ENCODE results near the gene NPC1. TPM values are rescaled to one million over a fixed set of nuclear protein-coding genes. Genes with fewer than 3 reads are reported as not detected.

Gene NPC1
- total RNA-seq, 2 donors from 2014 or later: 29.9 to 32.3 TPM

DNA sequence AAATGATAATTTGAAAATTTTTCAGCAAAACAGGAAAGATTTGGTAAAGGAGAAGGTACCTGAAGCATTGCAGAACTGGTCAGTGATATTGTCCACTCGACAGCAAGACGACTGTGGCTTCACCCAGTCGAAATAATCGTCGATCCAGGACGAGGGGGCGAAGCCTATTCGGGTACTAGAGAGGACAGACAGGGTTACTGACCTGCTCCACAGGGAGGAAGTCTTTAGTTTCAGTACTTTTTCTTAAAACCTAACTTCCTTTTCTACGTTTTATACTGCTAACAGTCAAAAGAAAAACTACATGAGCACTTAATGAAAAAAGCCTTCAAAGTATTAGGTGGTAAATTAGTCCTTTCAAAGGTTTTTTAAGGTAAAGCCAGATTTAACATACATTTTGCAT is 47.0 kb downstream of the NPC1 start:
- no peak for DNase-seq
- Histone ChIP-seq H3K36me3 (peaks cover 31% of the 10 kb centered on the region), H3K4me3 (no peak overlapping the region), H3K27ac (no peak overlapping the region), H3K9me3 (no peaks in the 10 kb centered on the region), H3K27me3 (no peaks in the 10 kb centered on the region), H3K4me1 (no peaks in the 10 kb centered on the region), H3K9ac (ENCODE audit: low read depth in 2 of 2, low read length in 2 of 2) (no peak overlapping the region)
- TF ChIP-seq, protein P1, sequence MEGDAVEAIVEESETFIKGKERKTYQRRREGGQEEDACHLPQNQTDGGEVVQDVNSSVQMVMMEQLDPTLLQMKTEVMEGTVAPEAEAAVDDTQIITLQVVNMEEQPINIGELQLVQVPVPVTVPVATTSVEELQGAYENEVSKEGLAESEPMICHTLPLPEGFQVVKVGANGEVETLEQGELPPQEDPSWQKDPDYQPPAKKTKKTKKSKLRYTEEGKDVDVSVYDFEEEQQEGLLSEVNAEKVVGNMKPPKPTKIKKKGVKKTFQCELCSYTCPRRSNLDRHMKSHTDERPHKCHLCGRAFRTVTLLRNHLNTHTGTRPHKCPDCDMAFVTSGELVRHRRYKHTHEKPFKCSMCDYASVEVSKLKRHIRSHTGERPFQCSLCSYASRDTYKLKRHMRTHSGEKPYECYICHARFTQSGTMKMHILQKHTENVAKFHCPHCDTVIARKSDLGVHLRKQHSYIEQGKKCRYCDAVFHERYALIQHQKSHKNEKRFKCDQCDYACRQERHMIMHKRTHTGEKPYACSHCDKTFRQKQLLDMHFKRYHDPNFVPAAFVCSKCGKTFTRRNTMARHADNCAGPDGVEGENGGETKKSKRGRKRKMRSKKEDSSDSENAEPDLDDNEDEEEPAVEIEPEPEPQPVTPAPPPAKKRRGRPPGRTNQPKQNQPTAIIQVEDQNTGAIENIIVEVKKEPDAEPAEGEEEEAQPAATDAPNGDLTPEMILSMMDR (IDR thresholded peaks at IDR 0.05): no peak
- intact Hi-C loops (cut with DNase I): no loop called here

DNA sequence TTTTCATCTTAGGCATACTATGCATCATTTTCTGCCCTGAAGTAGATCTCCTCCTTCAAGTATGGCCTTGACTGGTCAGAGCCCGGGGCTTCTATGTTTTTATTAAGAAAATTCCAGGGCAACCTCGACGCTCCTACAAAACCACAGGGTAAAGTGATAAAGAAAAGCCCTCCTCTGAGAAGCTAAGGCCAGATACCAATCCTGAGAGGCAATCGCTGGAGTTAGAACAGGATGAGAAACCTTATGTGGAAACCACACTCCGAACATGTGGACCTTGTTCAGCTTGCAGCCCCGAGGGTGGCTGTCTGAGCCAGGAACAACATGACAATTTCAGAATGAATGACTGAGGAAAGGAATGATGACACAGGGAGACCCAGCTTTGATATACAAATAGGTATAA is 47.4 kb downstream of the NPC1 start:
- Histone ChIP-seq H3K9ac (ENCODE audit: low read depth in 2 of 2, low read length in 2 of 2) (no peak overlapping the region), H3K36me3 (peaks cover 34% of the 10 kb centered on the region), H3K9me3 (no peaks in the 10 kb centered on the region), H3K27ac (no peak overlapping the region), H3K27me3 (no peaks in the 10 kb centered on the region), H3K4me1 (no peaks in the 10 kb centered on the region), H3K4me3 (no peak overlapping the region)
- no peak for DNase-seq
- intact Hi-C loops (cut with DNase I): no loop called here
- TF ChIP-seq, protein P1 (IDR thresholded peaks at IDR 0.05): no peak

DNA sequence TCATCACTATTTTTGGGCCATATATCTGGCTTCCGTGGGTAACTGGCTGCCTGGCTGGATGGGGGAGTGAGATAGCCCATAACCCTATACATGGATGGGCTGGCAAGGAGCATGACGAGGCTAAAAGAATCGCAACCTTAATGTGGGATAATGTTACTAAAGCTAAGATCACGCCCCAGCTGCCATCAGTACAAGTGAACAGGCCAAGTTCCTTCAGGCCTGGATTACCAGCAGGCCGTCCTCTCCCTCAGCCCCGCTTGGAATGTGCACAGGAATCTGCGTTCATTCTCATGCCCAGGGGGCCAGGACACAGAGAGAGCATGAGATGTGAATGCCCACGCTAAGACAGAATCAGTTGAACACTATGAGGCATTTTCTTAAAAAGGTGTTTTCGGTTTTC is 48.3 kb downstream of the NPC1 start:
- Histone ChIP-seq H3K9ac (ENCODE audit: low read depth in 2 of 2, low read length in 2 of 2) (no peak overlapping the region), H3K27me3 (no peaks in the 10 kb centered on the region), H3K36me3 (peaks cover 34% of the 10 kb centered on the region), H3K4me3 (no peak overlapping the region), H3K9me3 (no peaks in the 10 kb centered on the region), H3K27ac (no peak overlapping the region), H3K4me1 (no peaks in the 10 kb centered on the region)
- TF ChIP-seq, protein P1 (IDR thresholded peaks at IDR 0.05): no peak
- intact Hi-C loops (cut with DNase I): no loop called here
- no peak for DNase-seq

DNA sequence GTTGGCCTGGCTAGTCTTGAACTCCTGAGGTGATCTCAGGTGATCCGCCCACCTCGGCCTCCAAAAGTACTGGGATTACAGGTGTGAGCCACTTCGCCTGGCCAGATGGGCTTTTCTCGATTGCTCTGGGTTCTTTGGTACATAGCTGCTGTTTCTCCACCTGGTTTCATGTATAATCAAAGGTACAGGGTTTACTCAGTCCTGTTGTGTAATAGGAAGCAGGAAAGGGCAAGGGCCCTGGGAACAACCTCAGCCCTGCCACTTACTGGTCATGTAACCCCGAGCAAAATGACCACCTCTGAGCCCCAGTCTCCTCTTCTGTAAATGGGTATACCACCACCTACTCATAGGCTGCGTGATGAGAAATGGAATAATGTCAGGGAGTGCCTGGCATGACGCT is 49.0 kb downstream of the NPC1 start:
- H3K27ac ChIP-seq: no peak overlapping the region
- TF ChIP-seq, protein P1 (IDR thresholded peaks at IDR 0.05): no peak
- H3K9me3 ChIP-seq: no peaks in the 10 kb centered on the region
- H3K4me1 ChIP-seq: no peaks in the 10 kb centered on the region
- peaks cover 34% of the 10 kb centered on the region for H3K36me3 ChIP-seq
- no peak overlapping the region for H3K9ac ChIP-seq (ENCODE audit: low read depth in 2 of 2, low read length in 2 of 2)
- H3K4me3 ChIP-seq: no peak overlapping the region
- intact Hi-C loops (cut with DNase I): no loop called here
- H3K27me3 ChIP-seq: no peaks in the 10 kb centered on the region
- no peak for DNase-seq

DNA sequence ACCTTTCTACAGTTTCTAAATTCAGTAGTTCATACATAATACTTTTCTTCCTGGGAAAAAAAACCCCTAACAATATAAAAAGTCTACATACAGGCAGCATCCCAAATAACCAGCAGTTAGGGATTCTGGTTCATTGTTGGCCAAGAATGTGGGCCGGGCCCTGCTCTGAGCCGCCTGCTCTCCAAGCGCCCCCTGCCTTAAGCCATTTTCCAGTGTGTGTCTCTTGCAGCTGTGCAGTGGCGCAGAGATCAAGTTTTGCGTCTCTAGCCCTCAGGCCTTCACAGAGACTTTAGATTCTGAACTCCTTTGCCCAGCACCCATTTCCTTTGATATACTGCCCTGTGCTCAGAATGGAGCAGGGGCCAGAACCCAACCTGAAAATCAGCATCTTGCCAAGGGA is 50.1 kb downstream of the NPC1 start:
- no peaks in the 10 kb centered on the region for H3K27me3 ChIP-seq
- H3K4me1 ChIP-seq: no peaks in the 10 kb centered on the region
- H3K9ac ChIP-seq (ENCODE audit: low read depth in 2 of 2, low read length in 2 of 2): no peak overlapping the region
- intact Hi-C loops (cut with DNase I): no loop called here
- H3K36me3 ChIP-seq: peaks cover 34% of the 10 kb centered on the region
- TF ChIP-seq, protein P1 (IDR thresholded peaks at IDR 0.05): no peak
- H3K4me3 ChIP-seq: no peak overlapping the region
- no peak overlapping the region for H3K27ac ChIP-seq
- no peaks in the 10 kb centered on the region for H3K9me3 ChIP-seq
- no peak for DNase-seq

DNA sequence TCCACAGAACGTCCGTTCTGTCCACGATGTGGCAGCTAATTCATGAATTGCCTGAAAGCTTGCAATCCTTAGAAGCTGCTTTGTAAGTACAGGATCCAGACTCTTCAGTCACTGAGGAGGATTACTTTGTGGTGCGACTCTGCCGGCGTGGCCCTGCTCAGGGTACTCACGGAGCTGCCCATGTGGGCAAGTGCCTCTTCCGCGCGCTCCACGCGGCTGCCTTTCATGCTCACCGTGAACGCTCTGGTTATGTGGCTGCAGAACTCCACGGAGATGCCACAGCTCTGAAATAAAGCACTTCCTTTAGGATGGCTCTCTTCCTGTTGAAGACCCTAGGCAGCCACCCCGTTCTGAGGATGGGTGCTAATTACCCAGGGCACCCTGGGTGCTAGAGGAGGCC is 52.0 kb downstream of the NPC1 start:
- Histone ChIP-seq H3K9me3 (no peaks in the 10 kb centered on the region), H3K27ac (no peak overlapping the region), H3K4me1 (no peaks in the 10 kb centered on the region), H3K36me3 (peaks cover 39% of the 10 kb centered on the region), H3K9ac (ENCODE audit: low read depth in 2 of 2, low read length in 2 of 2) (no peak overlapping the region), H3K4me3 (no peak overlapping the region), H3K27me3 (no peaks in the 10 kb centered on the region)
- TF ChIP-seq, protein P1 (IDR thresholded peaks at IDR 0.05): no peak
- DNase-seq: no peak
- intact Hi-C loops (cut with DNase I): no loop called here

Measured in colonic mucosa (tissue), 4 donors.